T-helper 1 cell (primary cell): ENCODE measurements around the gene CACHD1.

Experiments
- DNase-seq, 5 donors: peaks; one replicate each; pipeline ENCODE4 v3.0.0-alpha.2; 2012 to 2020

Gene CACHD1

DNA sequence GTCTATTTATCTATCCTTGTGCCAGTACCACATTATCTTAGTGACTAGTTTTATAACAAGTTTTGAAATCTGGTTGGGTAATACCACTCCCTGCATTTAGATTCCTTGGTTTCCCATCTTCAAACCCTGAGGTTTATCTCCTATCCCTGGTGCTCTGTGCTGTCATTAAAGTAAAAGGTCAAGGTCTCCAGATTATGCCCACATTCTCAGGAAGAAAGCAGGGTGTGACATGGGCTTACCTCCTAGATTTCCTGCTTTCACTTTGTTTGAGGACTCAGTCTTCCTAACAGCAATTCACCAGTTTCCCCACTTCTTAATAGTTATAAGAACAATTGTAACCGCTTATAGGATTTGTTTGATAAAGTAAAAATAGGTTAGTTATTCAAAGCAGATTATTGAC, 86.0 kb downstream of the CACHD1 start:
- no peak for DNase-seq

DNA sequence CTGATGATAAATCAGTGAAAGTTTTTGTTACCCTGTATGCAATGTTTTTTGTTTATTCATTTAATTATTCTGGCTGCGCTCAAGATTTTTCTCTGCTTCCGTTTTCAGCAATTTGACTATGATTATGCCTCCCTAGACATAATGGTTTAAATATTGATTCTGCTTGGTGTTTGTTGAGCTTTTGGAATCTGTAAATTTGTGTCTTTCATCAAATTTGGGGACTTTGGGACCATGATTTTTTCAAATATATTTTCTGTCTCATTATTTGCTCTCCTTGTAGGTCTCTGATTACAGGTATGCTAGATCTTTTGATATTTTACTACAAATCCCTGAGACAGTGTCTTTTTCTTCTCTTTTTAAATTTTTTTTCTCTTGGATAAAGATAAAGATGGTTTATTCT, 92.1 kb downstream of the CACHD1 start:
- no peak for DNase-seq

DNA sequence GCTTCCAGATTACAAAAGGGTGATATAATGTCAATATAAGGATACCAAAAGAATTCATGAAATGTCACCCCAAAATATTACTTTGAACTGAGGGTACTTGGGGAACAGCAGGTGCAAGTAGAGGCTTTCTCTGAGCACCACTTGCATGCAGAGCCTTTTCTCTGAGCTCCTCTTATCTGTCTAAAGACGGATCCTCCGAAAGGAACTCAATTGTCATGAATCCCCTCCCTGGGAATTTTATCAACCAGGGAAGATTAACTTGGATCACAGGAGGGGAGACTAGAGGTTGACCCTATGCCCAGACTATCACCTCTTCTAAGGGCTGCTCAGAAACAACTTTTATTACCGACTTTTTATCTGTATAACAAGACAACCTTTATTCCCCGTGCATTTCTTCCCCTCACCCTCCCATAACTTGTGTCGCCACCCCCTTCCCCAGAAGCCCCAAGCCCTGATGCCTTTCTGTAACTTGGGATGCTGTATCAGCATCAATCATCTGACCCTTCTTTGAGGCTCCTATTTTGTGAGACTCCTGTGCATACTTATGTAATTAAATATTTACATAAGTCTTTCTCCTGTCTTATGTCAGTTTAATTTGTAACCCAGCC, 94.1 kb downstream of the CACHD1 start:
- DNase-seq: no peak

DNA sequence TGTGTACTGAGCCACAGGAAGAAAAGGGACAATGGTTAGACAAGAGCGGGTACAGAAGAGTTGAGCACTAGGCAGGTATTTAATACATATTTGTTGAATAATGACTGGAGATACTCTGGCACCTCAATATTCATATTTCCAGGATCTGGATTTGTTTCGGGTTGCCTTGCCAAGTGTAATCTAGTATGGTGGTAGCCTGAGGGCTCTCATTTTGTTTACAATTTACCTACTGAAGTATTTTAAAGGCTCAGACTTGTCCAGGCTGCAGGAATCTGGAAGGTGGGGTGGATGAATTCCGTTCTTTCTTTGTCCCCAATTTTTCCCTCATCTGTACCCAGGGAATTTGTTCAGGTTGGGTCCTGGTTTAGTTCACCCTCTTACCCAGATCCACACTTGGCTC, 95.0 kb downstream of the CACHD1 start:
- no peak for DNase-seq

DNA sequence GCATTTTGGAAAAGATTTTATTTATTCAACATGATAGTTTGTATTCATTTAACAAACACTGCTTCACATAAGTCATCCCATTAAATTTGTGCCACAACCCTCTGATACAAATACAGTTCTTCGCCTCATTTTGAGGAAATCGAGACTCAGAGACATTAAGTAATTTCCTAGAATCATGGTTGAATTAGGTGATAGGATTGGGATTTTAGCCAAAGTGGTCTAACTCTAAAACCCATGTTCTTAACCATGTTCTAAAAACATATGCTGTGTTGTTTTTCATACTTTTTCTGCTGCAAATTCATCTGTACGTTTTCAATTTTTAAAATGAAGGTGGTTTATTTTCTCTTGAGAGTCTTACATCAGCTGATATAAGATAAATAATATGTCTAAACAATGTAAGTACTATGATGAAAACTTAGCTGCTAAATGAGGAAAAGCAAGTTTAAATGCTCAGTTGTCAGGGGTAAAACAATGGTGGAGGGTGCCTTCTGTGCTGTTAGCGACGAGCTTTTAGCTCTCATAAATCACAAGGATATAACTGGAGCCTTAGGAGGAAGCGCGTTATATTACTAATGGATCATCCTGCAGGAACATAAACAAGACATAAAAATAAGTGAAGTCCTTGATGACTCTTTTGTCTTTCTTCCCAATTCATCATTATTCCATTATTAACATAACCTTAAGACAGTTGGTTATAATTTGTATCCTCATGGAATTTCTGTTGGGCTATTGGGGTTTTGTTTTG, 97.7 kb downstream of the CACHD1 start:
- no peak for DNase-seq

DNA sequence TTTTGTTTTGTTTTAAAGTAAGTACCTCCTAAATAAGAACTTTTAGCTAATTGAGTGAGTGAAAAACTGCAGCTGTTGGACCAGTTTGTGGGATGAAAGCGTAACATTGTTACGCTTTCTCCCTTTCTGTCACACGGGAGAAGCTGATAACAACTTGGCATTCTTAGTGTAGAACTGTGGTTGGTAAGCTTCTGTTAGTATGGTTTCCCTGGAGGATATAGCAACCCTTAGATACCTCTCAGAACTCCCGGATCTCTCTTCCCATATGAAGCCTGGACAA, 98.2 kb downstream of the CACHD1 start:
- no peak for DNase-seq

DNA sequence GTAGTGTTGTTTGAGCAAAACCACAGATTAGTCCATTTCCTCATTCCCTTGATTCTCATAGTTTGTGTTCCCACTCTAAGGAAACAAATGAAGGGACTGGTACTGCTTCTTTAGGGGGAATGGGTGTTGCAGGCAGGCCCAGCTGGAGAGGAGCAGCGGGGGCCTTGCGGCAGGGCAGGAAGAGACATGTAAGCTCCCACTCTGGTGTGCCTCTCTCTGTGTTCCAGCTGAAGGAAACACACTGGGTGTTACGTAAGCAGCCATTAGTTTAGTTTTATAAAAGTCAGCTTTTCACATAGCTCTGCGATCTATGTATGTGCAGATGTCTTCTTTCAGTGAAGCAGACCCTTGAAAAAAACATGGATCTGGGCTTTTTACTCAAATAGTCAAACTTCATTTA, 99.5 kb downstream of the CACHD1 start:
- DNase-seq: no peak

DNA sequence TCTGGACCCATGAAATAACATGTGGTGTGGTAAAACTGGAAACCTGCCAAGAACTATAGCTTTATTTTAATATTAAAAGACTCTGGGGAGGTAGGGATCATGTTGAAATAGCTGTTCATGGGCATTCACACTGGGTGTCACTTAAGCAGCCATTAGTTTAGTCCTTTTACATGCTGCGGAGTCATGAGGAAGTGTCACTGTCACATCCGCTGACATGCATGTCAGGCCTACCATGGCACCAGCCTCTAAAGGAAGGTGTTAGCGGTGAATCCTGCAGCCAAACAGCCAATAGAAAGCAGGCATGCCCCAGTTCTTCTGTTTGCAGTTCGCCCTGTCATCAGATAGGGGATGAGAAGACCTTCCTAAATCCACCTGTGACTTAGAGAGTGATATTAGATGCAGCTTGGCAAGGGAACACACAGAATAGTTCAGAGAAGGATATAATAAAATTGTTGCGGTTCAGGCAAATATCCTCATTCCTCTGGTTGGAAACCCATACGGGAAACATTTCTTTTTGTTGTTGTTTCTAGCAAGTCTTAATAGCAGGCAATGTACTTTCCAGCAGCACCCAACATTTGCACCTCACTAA, 100.4 kb downstream of the CACHD1 start:
- no peak for DNase-seq

DNA sequence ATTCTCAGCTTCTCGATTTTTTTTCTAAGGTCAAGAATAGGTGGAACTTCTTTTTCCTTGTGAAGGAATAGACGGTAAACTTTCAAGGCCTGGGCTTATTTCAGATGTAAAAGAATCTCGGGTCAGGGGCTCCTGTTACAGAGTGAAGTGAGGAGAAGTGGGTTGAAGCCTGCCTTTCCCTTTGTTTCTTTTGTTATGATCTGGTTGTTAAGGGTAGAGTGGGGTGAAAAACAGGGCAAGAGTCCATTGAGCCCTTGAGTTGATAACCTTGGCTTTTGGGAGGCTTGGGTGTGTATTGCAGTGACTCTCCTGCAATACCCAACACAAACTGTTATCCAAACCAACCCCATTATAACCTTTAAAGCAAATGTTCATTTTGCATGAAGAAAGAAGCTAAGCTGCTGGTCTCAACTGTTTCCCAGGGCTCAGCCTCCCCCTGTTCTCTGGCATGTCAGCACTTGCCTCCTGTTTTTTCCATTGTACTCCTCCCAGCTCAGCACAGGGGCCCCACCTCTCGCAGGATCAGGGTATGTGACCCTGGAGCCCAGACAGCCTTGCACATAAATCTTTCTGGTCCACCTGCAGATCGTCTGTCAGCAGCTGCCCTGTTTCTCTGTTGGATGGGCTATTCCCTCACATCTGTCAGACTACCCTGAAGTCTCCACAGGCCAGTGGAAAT, 102.4 kb downstream of the CACHD1 start:
- DNase-seq: no peak

DNA sequence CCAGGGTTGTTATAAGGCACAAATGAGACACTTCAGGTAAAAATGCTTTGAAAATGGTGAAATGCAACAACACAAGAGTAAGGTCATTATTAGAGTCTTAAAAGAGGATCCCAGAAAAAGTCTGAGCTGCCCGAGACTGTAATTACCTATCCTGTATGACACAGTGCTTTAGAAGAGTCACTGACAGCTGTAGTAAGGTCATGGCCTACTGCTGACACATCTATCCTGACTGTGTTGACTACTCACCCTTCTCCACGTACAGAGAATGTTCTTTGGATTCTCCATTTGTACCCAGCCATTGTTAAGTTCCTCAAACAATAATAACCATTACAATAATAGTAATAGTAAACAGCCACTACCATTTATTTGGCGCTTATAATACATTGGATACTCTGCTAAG, 104.4 kb downstream of the CACHD1 start:
- DNase-seq: no peak

DNA sequence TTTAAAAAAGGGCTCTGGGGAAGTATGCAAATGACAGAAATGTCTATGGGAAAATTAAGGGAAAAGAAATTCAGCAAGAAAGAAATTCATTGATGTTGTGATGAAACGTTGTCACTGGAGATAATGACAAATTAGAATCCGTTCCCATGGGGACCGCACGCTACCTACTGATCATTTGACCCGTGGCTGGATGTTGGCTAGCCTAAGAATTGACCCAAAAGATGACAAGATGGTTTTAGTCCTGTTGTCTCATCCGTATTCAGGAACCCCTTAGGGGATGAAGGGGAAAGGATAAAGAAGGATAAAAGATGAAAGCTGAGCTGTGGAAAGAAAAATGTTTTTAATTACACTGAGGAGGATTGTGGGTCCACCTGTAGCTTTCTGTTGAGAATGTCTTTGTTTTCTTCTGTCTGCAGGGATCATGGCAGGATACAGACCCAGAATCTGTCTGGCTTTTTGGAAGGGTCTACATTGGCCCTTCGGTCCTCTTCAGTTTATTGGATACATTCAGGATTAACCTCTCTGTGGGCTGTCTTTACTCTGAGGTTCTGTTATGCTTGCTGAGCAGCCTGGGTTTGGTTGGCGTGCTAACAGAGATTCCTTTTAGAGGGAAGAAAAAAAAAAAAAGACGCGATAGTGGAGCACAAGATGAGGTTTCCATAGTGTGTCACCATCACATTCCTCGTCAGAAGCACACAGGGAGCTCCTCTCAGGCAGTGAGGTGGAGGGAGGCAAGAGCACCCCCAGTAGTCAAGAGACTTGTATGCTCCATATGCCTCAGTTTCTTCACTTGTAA, 106.2 kb downstream of the CACHD1 start:
- DNase-seq: no peak

DNA sequence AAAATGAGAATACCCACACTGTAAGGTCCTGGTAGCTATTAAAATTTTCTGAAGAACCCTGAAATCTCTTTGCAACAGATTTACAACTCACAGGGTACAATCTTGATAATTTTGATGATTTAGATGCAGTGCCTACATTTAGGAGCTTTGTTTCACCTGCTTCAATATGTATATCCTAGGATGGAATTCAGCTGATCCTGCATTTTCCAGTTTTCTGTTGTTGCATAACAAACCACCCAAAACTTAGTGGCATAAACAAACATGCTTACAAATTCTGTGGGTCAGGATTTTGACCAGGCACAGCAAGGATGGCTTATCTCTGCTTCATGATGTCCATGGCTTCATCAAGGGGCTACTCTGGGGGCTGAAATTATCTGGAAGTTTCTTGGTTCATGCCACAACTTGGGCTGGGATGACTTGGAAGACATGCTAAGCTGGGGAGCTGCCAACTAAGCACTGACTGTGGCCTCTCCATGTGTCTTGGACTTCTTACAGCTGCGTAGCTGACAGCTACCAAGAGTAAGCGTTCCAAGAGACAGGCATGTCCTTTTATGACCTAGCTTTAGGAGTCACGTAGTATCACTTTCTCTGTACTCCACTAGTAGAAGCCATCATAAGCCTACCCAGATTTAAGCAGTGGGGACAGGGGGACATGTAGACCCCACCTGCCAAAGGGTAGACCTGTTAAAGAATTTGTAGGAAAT, 108.5 kb downstream of the CACHD1 start:
- DNase-seq: no peak

DNA sequence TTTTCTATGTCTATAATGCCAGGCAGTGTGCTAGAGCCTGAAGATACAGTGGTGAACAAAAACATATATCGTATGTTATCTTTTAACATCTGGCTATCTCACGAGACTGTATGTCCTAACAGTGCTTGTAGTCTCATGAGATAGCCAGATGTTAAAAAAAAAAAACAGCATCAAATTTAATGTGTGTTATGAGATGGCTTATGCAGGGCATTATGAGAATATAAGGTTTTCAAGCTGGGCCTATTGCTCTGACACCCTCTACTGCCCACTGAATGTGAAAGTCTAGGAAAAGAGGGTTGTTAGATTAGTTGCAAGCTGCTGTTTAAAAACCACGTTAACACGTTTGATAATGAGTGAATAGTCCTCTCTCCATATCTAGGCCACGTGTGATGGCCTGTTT, 109.8 kb downstream of the CACHD1 start:
- no peak for DNase-seq

DNA sequence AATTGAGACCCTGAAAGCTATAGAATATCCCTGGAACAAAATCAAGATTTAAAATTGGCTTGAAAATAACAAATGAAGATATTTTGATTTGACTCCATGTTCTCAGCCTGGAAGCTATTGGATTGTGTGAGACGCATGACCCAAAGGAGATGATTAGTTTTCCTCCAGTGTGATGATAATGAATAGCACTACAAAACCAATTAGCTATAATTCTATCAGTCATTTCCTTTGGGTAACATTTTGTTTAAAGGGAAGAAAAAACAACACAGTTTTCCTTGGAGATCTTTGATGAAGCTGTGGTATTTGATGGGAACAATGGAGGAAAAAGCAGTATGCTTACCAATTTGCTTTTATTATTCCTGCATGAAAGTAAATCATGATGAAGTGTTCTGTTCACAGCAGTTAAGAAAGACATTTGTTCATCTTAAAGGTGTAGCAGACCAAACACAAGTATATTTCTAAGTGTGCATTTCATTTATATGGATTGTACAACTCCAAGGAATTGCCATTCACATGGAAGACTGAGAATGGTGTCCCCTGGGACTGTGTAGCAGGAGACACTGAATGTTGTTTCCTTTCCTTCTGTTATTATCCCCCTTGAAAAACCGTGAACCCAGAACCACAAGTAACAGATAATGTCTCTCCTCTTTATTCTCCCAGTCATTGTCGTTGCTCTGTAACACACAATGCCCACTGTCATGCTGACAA, 111.4 kb downstream of the CACHD1 start:
- no peak for DNase-seq

DNA sequence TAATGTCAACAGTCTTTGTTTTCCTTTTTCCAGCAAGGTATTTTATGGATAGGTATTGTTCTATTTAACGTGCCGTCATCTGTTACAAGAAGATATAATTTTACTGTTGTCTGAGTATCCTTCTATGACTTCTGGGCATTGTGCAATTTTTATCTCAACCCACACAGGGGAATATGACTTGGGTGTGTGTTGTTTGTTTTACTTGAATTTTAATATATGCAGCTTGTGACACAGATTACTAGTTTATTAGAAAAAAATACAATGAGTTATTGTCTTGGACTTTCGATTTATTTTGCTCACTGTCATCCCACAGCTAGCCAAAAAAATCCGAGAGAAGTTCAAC, 111.9 kb downstream of the CACHD1 start:
- DNase-seq: no peak

DNA sequence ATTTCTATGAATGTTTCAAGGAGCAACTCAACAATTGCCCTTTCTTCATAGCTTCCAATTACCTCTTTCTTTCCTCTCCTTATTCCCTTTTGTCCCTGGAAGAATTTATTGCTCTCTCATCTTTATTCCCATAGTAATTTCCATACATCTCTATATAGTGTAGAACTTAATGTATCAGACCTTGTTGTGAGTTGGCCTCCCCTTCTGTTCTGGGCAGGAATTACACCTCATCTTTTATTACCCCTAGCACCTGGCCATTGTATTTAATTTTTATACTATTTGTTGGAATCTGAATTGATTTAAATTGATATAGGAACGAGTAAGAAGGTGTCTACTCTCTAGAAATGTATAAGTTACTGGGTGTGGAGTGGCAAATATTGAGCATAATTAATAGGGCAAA, 114.5 kb downstream of the CACHD1 start:
- DNase-seq: no peak

DNA sequence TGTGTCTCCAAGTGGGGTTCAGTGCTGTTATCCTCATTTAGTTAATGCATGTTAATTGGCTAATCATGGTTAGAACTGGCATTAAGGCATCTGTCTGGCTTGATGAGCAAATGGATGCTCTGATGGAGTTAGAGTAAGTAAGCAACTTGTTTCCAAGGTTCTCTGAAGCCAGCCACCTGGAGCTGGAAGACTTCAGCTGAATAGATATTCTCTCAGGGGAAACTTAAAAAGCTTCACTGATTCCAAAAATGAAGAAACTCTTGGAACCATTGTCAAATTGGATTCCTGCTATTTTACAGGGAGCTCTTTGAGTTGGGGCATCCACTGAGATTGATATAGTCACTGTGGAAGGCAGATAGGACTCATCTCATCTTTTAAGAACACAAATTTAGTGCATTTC, 118.9 kb downstream of the CACHD1 start:
- no peak for DNase-seq

DNA sequence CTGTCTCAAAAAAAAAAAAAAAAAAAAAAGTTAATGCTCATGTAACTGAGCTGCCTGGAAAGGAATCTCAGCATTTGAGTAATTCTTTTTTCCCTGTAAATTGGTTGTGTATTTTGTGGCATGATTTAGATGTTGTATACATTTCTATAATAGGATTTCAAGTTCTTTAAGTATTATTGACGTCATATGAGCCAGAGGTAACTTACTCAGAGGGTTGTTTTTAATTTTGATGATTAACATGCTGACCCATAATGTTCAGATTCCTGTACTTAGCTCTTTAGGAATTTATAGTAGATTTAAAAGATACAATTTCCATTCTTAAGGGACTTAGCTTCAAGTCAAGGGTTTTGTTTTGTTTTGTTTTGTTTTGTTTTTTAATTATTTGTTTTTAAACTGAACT, 120.4 kb downstream of the CACHD1 start:
- no peak for DNase-seq

DNA sequence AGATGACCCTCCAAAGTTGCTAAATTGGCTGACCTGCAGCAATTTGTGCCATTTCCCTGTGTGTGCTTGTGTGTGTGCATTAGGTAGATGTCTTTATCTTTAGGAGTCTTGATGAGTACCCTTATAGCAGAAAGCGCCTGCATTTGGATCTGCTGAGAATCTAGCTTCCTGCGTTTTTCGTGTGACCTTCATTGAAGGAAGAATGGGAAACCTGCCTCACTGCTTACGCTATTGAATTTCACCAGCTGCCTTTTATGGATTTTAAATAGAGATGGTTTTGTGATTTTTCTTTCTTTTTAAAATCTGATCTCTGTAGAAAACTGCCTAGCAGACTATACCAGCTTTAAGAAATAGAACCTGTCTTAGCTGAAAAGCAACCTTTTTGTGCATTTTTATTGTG, 124.5 kb downstream of the CACHD1 start:
- DNase-seq: no peak

DNA sequence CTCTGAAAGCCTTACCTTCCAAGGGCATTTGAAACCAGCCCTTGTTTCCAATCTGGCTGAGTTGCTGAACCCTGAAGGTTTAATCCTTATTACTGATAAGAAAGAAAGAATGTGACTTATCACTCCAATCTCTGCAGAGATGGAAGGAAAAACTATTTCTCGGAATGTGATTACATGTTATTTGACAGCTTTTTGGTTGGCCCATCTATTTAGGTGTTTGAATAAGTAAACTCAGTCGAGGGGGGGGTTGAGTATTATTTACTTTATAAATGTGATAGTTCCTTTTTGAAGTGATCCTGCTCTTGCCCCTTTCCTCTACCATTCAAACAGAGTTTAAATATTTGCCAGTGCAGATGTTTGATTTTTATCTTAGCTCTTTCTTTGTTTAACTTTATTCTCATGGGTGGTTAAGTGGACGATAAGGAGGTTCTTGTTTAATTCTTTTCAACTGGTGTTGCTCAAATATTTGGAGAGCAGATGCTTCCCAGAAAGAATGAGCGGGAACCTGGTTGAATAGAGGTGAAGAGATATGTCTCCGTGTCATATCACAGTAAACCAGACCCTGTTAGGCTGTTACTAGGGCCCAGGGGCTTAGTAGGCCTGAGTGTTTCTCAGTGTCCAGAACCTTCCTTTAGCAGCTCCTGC, 126.1 kb downstream of the CACHD1 start:
- DNase-seq: no peak

DNA sequence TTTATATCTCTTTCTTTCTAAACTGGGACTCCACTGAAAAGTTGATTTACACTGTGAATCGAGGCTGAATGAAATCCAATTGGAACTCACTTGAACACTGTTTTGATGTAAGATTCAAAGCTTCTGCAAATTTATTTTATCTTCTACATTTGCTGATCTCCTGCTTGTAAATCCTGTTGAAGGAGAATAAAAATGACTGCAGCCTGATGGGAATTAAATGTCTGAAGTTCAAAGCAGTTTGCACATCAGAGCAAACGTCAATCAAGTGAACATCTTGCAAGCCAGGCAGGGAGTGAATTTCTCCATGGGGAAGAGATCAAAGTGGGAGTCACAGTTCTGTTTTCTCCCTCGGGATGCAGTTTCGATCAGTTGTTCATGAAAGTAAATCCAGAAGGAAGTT, 127.2 kb downstream of the CACHD1 start:
- no peak for DNase-seq

DNA sequence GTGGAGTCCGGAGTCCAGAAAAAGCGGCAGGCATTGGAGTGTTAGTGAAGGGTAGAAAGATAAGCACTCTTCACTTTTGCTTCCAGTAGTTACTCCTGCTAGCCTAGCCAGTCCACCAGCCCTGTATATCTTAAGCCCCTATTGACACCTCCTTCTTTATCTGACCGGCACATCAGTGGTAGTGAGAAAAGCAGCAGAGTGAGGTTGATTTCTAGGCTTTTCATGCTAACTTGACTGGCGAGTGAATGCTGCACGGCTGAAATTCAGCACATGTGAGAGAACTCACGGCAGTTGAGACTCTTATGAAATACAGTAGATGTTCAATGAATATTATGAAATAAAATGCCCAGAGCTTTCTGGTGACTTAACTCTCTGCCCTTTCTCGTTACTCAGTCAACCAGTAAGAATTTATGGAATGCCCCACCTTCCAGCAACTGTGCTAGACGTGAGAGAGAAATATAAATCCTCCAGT, 128.2 kb downstream of the CACHD1 start:
- DNase-seq: no peak
